Esophagus muscularis mucosa (tissue), 4 donors: ENCODE results near the gene LHFPL6. TPM values are rescaled to one million over a fixed set of nuclear protein-coding genes. Genes with fewer than 3 reads are reported as not detected.

Source experiments
- DNase-seq: peaks from one replicate; pipeline ENCODE4 v3.0.0-alpha.2; 2017; ENCODE audit errors: extremely low spot score
- H3K27ac ChIP-seq, 4 donors: fragments of 200-600 bp; sonication (generic); replicated peaks in 1 of 4; 1 replicate in 3 of 4; 2 replicates in 1 of 4; pipeline ENCODE4 v1.5.1; 2016 to 2019; ENCODE audit warnings: mild to moderate bottlenecking in 1 of 4
- H3K27me3 ChIP-seq, 4 donors: fragments of 200-600 bp; sonication (generic); one replicate each; pipeline versions ENCODE4 v1.5.1 to v1.6.0; 2016 to 2019
- H3K36me3 ChIP-seq, 4 donors: fragments of 200-600 bp; sonication (generic); one replicate each; pipeline ENCODE4 v1.5.1; 2016 to 2019
- H3K4me1 ChIP-seq, 4 donors: fragments of 200-600 bp; sonication (generic); one replicate each; pipeline ENCODE4 v1.5.1; 2016 to 2019
- H3K4me3 ChIP-seq, 4 donors: fragments of 200-600 bp; sonication (generic); 1 replicate in 2 of 4; 2 replicates in 2 of 4; pipeline ENCODE4 v1.5.1; 2016 to 2019; ENCODE audit warnings: mild to moderate bottlenecking in 4 of 4, moderate library complexity in 1 of 4
- H3K9me3 ChIP-seq, 4 donors: fragments of 200-600 bp; sonication (generic); 1 replicate in 3 of 4; 2 replicates in 1 of 4; pipeline ENCODE4 v1.5.1; 2016 to 2019
- EP300 ChIP-seq: sonication (generic); formaldehyde crosslinking; IDR thresholded peaks from one replicate; pipeline ENCODE4 v1.6.1; 2017; ENCODE audit warnings: antibody characterized with exemption
- POLR2A ChIP-seq: fragments of 450-650 bp; IDR thresholded peaks from one replicate; pipeline ENCODE4 v1.6.1; 2017; ENCODE audit warnings: antibody characterized with exemption, moderate library complexity, mild to moderate bottlenecking, low read depth
- POLR2AphosphoS5 ChIP-seq, 2 donors: sonication (generic); formaldehyde crosslinking; IDR thresholded peaks; one replicate each; pipeline ENCODE4 v1.6.1; 2017; ENCODE audit warnings: antibody characterized with exemption in 2 of 2
- WGBS: methylation state at CpG from one replicate; pipeline ENCODE4 v1.1.5; 2018; 5-methylcytosine and 5-hydroxymethylcytosine counted together
- intact Hi-C: fragments of 100-400 bp; cut with DNase I; formaldehyde crosslinking; loops from one replicate; pipeline ENCODE4 v1.15.1; 2023
- total RNA-seq, 4 donors: library from RNA; depleted of rRNA; stranded (reverse); fragments of >200 nt; gene quantifications; one replicate each; pipeline versions ENCODE4 v1.1.0 to v1.2.1, GENCODE V29; 2016
- TF ChIP-seq, protein P1 (sequence below), 3 experiments: fragments of 200-600 bp in 2 of 3; fragments of 450-650 bp in 1 of 3; sonication (generic) in 2 of 3; IDR thresholded peaks; one replicate each; pipeline ENCODE4 v1.5.1; 2017 to 2019; ENCODE audit warnings: antibody characterized with exemption in 3 of 3, mild to moderate bottlenecking in 2 of 3, moderate library complexity in 1 of 3

The LHFPL6 gene
- total RNA-seq, 4 donors from 2014 or later = 55.6 to 75.9 (median 72.0) TPM

DNA sequence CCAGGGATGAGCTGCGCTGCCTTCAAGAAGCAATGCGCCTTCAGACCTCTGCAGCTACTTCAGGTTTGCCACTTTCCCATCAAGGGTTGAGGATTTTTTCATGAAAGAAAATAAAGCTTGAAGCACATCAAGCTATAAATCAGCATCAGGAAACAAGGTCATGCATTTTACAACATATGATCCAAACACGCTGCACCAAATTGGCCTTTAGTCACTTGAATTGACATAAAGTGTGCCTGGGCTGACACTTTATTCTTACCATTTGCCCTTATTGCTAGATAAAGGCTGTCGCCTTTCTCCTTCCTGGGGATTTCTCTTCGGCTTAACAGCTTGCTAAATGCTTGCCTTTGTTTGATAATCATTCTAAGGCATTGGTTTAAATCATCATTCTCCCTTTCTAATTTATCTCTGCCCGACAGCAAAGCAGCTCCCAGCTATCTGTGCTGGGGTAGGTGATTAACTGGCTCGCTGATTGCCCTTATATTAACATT lies 87.7 kb downstream of the LHFPL6 start:
- intact Hi-C loops = loop anchor here (10.0 kb wide), 1 partner anchor 60 kb away; no protein-coding TSS in a partner anchor
- Histone ChIP-seq H3K9me3 (no peaks in the 10 kb centered on the region), H3K27me3 (no peaks in the 10 kb centered on the region), H3K4me1 (peaks cover 19 to 22% (median 20%) of the 10 kb centered on the region in 4 donors), H3K4me3 (no peak overlapping the region), H3K27ac (no peak overlapping the region), H3K36me3 (no peaks in the 10 kb centered on the region)
- TF ChIP-seq EP300 = no peak
- TF ChIP-seq, protein P1, sequence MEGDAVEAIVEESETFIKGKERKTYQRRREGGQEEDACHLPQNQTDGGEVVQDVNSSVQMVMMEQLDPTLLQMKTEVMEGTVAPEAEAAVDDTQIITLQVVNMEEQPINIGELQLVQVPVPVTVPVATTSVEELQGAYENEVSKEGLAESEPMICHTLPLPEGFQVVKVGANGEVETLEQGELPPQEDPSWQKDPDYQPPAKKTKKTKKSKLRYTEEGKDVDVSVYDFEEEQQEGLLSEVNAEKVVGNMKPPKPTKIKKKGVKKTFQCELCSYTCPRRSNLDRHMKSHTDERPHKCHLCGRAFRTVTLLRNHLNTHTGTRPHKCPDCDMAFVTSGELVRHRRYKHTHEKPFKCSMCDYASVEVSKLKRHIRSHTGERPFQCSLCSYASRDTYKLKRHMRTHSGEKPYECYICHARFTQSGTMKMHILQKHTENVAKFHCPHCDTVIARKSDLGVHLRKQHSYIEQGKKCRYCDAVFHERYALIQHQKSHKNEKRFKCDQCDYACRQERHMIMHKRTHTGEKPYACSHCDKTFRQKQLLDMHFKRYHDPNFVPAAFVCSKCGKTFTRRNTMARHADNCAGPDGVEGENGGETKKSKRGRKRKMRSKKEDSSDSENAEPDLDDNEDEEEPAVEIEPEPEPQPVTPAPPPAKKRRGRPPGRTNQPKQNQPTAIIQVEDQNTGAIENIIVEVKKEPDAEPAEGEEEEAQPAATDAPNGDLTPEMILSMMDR (IDR thresholded peaks at IDR 0.05) = no peak
- TF ChIP-seq POLR2A = no peak
- TF ChIP-seq POLR2AphosphoS5 (IDR thresholded peaks at IDR 0.05) = no peak
- no peak for DNase-seq
- 78% methylated on average over 7 of the region's 7 CpGs for WGBS

DNA sequence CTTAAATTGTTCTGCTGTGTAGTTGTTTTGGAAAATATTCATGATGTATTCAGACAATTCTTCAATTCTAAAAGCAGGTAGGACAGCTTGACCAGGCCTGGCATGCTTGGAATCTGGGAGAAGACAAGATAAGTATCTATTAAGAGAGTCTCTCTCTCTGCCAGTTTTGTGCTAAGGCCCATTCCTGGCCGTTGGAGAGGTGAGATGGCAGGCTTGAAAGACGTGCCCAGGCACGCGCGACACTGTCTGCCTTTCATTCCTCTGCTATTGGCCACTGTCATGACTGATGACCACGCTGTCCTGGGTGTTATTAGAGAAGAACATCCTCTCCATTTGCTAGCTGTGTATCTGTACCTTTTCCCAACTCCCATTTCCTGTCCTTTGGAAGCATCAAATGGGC lies 90.3 kb downstream of the LHFPL6 start:
- DNase-seq = no peak
- intact Hi-C loops = loop anchor here (10.0 kb wide), 1 partner anchor 62 kb away; no protein-coding TSS in a partner anchor
- Histone ChIP-seq H3K4me1 (peaks cover 19 to 27% (median 21%) of the 10 kb centered on the region in 4 donors), H3K27ac (no peak overlapping the region), H3K4me3 (no peak overlapping the region), H3K27me3 (no peaks in the 10 kb centered on the region), H3K36me3 (no peaks in the 10 kb centered on the region), H3K9me3 (no peaks in the 10 kb centered on the region)
- 91% methylated on average over 6 of the region's 6 CpGs for WGBS
- TF ChIP-seq POLR2AphosphoS5 (IDR thresholded peaks at IDR 0.05) (no peak), EP300 (no peak), POLR2A (no peak)
- TF ChIP-seq, protein P1 (IDR thresholded peaks at IDR 0.05) = no peak

DNA sequence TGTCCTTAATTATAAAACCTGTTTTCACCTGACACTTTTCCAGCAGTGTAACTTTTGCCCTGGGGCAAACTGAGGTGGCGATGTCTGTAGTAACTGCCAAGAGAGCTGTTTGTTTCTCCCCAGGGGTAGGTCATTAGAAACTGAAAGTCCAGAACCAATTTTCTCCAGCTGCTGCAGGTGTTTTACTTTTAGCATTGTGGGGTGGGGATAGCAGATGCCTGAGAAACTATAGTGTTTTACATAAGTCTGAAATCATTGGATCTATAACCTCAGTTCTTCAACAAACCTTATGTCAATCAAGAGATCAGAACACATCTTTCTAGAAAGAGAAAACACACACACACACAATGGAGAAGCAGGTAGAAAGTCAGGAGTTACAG lies 92.7 kb downstream of the LHFPL6 start:
- intact Hi-C loops = loop anchor here (10.0 kb wide), 1 partner anchor 64 kb away; no protein-coding TSS in a partner anchor
- peaks cover 10 to 33% (median 19%) of the 10 kb centered on the region in 4 donors for H3K4me1 ChIP-seq
- WGBS = 88% methylated on average over 1 of the region's 1 CpG

DNA sequence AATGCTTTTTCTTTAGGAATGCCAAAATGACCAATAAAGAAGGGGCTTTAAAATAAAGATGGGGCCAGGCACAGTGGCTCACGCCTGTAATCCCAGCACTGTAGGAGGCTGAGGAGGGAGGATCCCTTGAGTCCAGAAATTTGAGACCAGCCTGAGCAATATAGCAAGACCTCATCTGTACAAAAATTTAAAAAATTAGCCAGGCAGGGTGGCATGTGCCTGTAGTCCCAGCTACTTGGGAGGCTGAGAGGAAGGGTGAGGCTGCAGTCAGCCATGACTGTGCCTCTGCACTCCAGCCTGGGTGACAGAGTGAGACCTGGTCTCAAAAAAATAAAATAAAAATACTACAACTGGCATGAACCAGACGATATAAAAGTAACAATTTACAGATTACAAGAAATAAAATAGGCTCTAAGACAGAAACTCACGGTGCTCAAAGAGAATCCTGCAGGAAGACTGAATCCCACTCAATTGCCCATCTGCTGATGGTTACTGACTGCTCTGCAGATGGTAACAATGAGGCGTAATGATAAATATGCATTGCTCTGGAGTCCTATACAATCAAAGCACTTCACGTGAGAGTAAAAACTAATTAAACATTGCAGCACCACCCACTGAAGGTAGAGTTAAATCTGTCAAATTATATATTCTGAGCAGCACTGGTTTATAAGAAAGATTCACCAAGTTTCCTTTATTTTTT lies 93.2 kb downstream of the LHFPL6 start:
- H3K9me3 ChIP-seq = no peaks in the 10 kb centered on the region
- no peak overlapping the region for H3K4me3 ChIP-seq
- DNase-seq = no peak
- TF ChIP-seq POLR2AphosphoS5 (IDR thresholded peaks at IDR 0.05) (no peak), POLR2A (no peak), EP300 (no peak)
- TF ChIP-seq, protein P1 (IDR thresholded peaks at IDR 0.05) = no peak
- no peaks in the 10 kb centered on the region for H3K36me3 ChIP-seq
- H3K27me3 ChIP-seq = no peaks in the 10 kb centered on the region
- H3K27ac ChIP-seq = no peak overlapping the region
- H3K4me1 ChIP-seq = peaks cover 5 to 31% (median 15%) of the 10 kb centered on the region in 4 donors
- intact Hi-C loops = loop anchor here (10.0 kb wide), 1 partner anchor 65 kb away; no protein-coding TSS in a partner anchor
- 85% methylated on average over 5 of the region's 5 CpGs for WGBS

More for the DNA sequence above, 92.7 kb downstream of the LHFPL6 start:
- Histone ChIP-seq H3K36me3 (no peaks in the 10 kb centered on the region), H3K27ac (no peak overlapping the region), H3K27me3 (no peaks in the 10 kb centered on the region), H3K9me3 (no peaks in the 10 kb centered on the region), H3K4me3 (no peak overlapping the region)
- no peak for DNase-seq
- TF ChIP-seq POLR2A (no peak), EP300 (no peak)

DNA sequence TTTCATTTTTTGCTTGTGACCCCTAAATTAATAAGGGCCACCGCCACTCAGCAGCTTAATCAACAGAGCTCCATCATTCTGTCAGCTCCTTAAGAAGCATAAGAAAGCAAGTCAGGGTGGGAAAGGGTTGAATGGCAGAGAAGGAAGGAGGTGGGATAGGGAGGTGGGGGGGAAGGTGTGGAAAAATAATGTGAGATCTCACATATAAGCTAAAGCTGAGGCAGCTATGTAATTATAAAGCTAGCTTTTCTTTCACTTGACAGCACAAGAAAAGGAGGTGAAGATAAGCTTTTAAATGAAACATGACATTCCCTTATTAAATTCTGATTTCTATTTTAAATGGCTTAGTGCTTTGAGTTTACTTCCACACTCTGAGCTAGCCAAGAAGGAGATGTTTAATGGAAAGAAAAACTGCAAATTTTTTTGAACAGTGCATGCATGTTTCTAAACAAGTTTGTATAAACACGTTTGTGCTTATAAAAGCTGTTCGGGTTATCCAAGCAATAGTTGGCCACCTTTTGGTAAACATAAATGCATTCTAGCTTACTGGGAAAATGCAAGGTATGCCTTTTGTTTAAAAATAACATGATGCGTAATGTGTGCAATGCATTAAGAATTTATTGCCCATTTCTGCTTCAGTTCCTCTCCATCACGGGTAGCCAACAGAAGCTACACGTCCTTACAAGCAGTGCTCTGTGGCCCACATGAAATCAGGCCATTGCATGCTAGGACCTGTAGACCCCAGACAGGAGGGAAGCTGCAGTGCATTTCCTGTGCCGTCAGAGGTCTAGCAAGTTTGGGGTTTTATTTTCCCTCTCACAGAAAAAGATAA lies 96.2 kb downstream of the LHFPL6 start:
- H3K9me3 ChIP-seq = no peaks in the 10 kb centered on the region
- intact Hi-C loops = no loop called here
- TF ChIP-seq, protein P1 (IDR thresholded peaks at IDR 0.05) = no peak
- TF ChIP-seq POLR2AphosphoS5 (IDR thresholded peaks at IDR 0.05) (no peak), POLR2A (no peak), EP300 (no peak)
- no peak overlapping the region for H3K4me3 ChIP-seq
- no peak for DNase-seq
- H3K36me3 ChIP-seq = no peaks in the 10 kb centered on the region
- H3K27me3 ChIP-seq = no peaks in the 10 kb centered on the region
- peaks cover 3 to 38% (median 17%) of the 10 kb centered on the region in 4 donors for H3K4me1 ChIP-seq
- no peak overlapping the region for H3K27ac ChIP-seq
- 58% methylated on average over 7 of the region's 7 CpGs for WGBS
